Mesendoderm (in vitro differentiated cells): ENCODE measurements around the gene FOXE1.

Experiments used
- DNase-seq: peaks from one replicate; pipeline ENCODE4 v3.0.0; 2013
- H2AK5ac ChIP-seq: 2 replicates; pipeline ENCODE4 v1.6.1; 2013; ENCODE audit warnings: low read length, inconsistent platforms
- H2BK120ac ChIP-seq: 2 replicates; pipeline ENCODE4 v1.6.1; 2013; ENCODE audit warnings: low read depth, mild to moderate bottlenecking, low read length, moderate library complexity, mixed read lengths
- H2BK15ac ChIP-seq: replicated peaks from 2 replicates; pipeline ENCODE4 v1.6.1; 2013; ENCODE audit warnings: low read depth, mild to moderate bottlenecking, moderate library complexity
- H2BK5ac ChIP-seq: 2 replicates; pipeline ENCODE4 v1.6.1; 2013; ENCODE audit warnings: low read length, inconsistent platforms
- H3K18ac ChIP-seq: 2 replicates; pipeline ENCODE4 v1.6.1; 2013; ENCODE audit warnings: mild to moderate bottlenecking, low read length, mixed read lengths
- H3K23ac ChIP-seq: one replicate; pipeline ENCODE4 v1.6.1; 2013; ENCODE audit warnings: low read length
- H3K27ac ChIP-seq: 2 replicates; pipeline ENCODE4 v1.5.1; 2013; ENCODE audit warnings: low read depth, mild to moderate bottlenecking, inconsistent platforms, low read length, moderate library complexity
- H3K27me3 ChIP-seq: 2 replicates; pipeline ENCODE4 v1.6.1; 2013; ENCODE audit warnings: low read length, control low read depth, mild to moderate bottlenecking, inconsistent platforms; ENCODE audit not compliant: insufficient read depth, poor library complexity
- H3K36me3 ChIP-seq: 2 replicates; pipeline ENCODE4 v1.6.1; 2013; ENCODE audit warnings: low read length, inconsistent platforms; ENCODE audit not compliant: control insufficient read depth, insufficient read depth
- H3K4ac ChIP-seq: one replicate; pipeline ENCODE4 v1.6.1; 2013; ENCODE audit warnings: low read depth, mild to moderate bottlenecking, low read length, moderate library complexity
- H3K4me1 ChIP-seq: 2 replicates; pipeline ENCODE4 v1.6.1; 2013; ENCODE audit warnings: low read depth, low read length, inconsistent platforms; ENCODE audit not compliant: control insufficient read depth
- H3K4me2 ChIP-seq: 2 replicates; pipeline ENCODE4 v1.6.1; 2013; ENCODE audit warnings: low read length
- H3K4me3 ChIP-seq: 2 replicates; pipeline ENCODE4 v1.5.1; 2013; ENCODE audit warnings: mild to moderate bottlenecking, low read length
- H3K56ac ChIP-seq: one replicate; pipeline ENCODE4 v1.6.1; 2013; ENCODE audit warnings: low read length
- H3K79me1 ChIP-seq: 2 replicates; pipeline ENCODE4 v1.6.1; 2013; ENCODE audit warnings: low read length, inconsistent platforms
- H3K79me2 ChIP-seq: 2 replicates; pipeline ENCODE4 v1.6.1; 2013; ENCODE audit warnings: mild to moderate bottlenecking, low read length; ENCODE audit not compliant: control insufficient read depth, insufficient read depth
- H3K9ac ChIP-seq: 2 replicates; pipeline ENCODE4 v1.6.1; 2013; ENCODE audit warnings: low read length, inconsistent platforms
- H4K5ac ChIP-seq: one replicate; pipeline ENCODE4 v1.6.1; 2013; ENCODE audit warnings: low read length
- H4K8ac ChIP-seq: one replicate; pipeline ENCODE4 v1.6.1; 2013; ENCODE audit warnings: low read depth, mild to moderate bottlenecking, control low read depth, low read length, moderate library complexity
- WGBS: extraction: QIAGEN DNeasy Blood & Tissue Kit; methylation state at CpG from one replicate; pipeline ENCODE4 v1.1.7; 2013; ENCODE audit warnings: low lambda C conversion rate, missing lambda C conversion rate; ENCODE audit not compliant: insufficient coverage; ENCODE audit errors: extremely low coverage; 5-methylcytosine and 5-hydroxymethylcytosine counted together

FOXE1 gene

GRCh38 chr9:97849980-97850379 is 3.0 kb upstream of the FOXE1 start:
- no peak overlapping the region for H3K9ac ChIP-seq
- no peak overlapping the region for H3K4me3 ChIP-seq

GRCh38 chr9:97850746-97851445 is 2.1 kb upstream of the FOXE1 start:
- no peaks in the 10 kb centered on the region for H3K79me1 ChIP-seq
- no peak overlapping the region for H3K9ac ChIP-seq
- no peak overlapping the region for H3K56ac ChIP-seq
- H3K23ac ChIP-seq: no peak overlapping the region
- no peak for DNase-seq
- H3K27me3 ChIP-seq: peaks cover 84% of the 10 kb centered on the region
- H2AK5ac ChIP-seq: no peak overlapping the region
- no peaks in the 10 kb centered on the region for H3K79me2 ChIP-seq
- H3K4ac ChIP-seq: no peak overlapping the region
- no peak overlapping the region for H2BK5ac ChIP-seq
- H3K36me3 ChIP-seq: no peaks in the 10 kb centered on the region
- no CpG with 5 or more reads among the region's 13 CpGs for WGBS
- H3K18ac ChIP-seq: no peak overlapping the region
- H2BK120ac ChIP-seq: no peak overlapping the region
- H3K27ac ChIP-seq: no peak overlapping the region
- no peak overlapping the region for H4K5ac ChIP-seq
- no peak overlapping the region for H2BK15ac ChIP-seq
- no peak overlapping the region for H3K4me3 ChIP-seq
- no peak overlapping the region for H4K8ac ChIP-seq
- no peaks in the 10 kb centered on the region for H3K4me1 ChIP-seq
- H3K4me2 ChIP-seq: no peak overlapping the region

More at GRCh38 chr9:97849980-97850379, 3.0 kb upstream of the FOXE1 start:
- no peak overlapping the region for H3K18ac ChIP-seq
- H3K79me1 ChIP-seq: no peaks in the 10 kb centered on the region
- no peak overlapping the region for H4K8ac ChIP-seq
- H3K56ac ChIP-seq: no peak overlapping the region
- H3K79me2 ChIP-seq: no peaks in the 10 kb centered on the region
- H3K23ac ChIP-seq: no peak overlapping the region
- no CpG with 5 or more reads among the region's 3 CpGs for WGBS
- H2BK120ac ChIP-seq: no peak overlapping the region
- H4K5ac ChIP-seq: no peak overlapping the region
- H3K4me2 ChIP-seq: no peak overlapping the region
- no peak overlapping the region for H3K4ac ChIP-seq
- no peaks in the 10 kb centered on the region for H3K36me3 ChIP-seq
- H2AK5ac ChIP-seq: no peak overlapping the region
- H3K4me1 ChIP-seq: no peaks in the 10 kb centered on the region
- no peak overlapping the region for H2BK15ac ChIP-seq
- no peak for DNase-seq
- H3K27ac ChIP-seq: no peak overlapping the region
- H2BK5ac ChIP-seq: no peak overlapping the region
- peaks cover 77% of the 10 kb centered on the region for H3K27me3 ChIP-seq

GRCh38 chr9:97851446-97851883 is 1.6 kb upstream of the FOXE1 start:
- Histone ChIP-seq H3K36me3 (no peaks in the 10 kb centered on the region), H3K4me1 (no peaks in the 10 kb centered on the region), H4K8ac (no peak overlapping the region), H3K27ac (no peak overlapping the region), H2AK5ac (no peak overlapping the region), H3K79me2 (no peaks in the 10 kb centered on the region), H2BK120ac (no peak overlapping the region), H3K56ac (no peak overlapping the region), H2BK5ac (no peak overlapping the region), H3K4ac (no peak overlapping the region), H2BK15ac (no peak overlapping the region), H4K5ac (no peak overlapping the region), H3K4me2 (no peak overlapping the region), H3K9ac (no peak overlapping the region), H3K18ac (no peak overlapping the region), H3K23ac (no peak overlapping the region), H3K79me1 (no peaks in the 10 kb centered on the region), H3K4me3 (no peak overlapping the region), H3K27me3 (peaks cover 90% of the 10 kb centered on the region)
- WGBS: no CpG with 5 or more reads among the region's 23 CpGs
- DNase-seq: no peak

- Histone ChIP-seq H2BK5ac (no peak overlapping the region), H3K27ac (no peak overlapping the region), H3K9ac (no peak overlapping the region), H3K27me3 (peaks cover 89% of the 10 kb centered on the region), H4K8ac (no peak overlapping the region), H2BK120ac (no peak overlapping the region), H3K18ac (no peak overlapping the region), H3K4ac (no peak overlapping the region), H3K4me2 (peak overlapping the region; percentile 20), H4K5ac (no peak overlapping the region), H3K79me2 (no peaks in the 10 kb centered on the region), H3K56ac (no peak overlapping the region), H2BK15ac (no peak overlapping the region), H2AK5ac (no peak overlapping the region), H3K4me3 (no peak overlapping the region), H3K79me1 (no peaks in the 10 kb centered on the region), H3K36me3 (no peaks in the 10 kb centered on the region), H3K4me1 (no peaks in the 10 kb centered on the region), H3K23ac (no peak overlapping the region)
- no peak for DNase-seq
- WGBS: no CpG with 5 or more reads among the region's 24 CpGs
These were observed 1.0 kb upstream of the FOXE1 start for GRCh38 chr9:97852001-97852398.

GRCh38 chr9:97852399-97853055 is 499 bp upstream of the FOXE1 start:
- Histone ChIP-seq H3K4ac (no peak overlapping the region), H3K23ac (no peak overlapping the region), H2BK5ac (no peak overlapping the region), H4K8ac (no peak overlapping the region), H3K18ac (no peak overlapping the region), H3K27ac (no peak overlapping the region), H3K79me2 (no peaks in the 10 kb centered on the region), H2BK120ac (no peak overlapping the region), H3K27me3 (peaks cover 89% of the 10 kb centered on the region), H3K56ac (no peak overlapping the region), H3K79me1 (no peaks in the 10 kb centered on the region), H2AK5ac (no peak overlapping the region), H4K5ac (no peak overlapping the region), H3K9ac (no peak overlapping the region), H3K36me3 (no peaks in the 10 kb centered on the region), H3K4me2 (peak overlapping the region; percentile 20), H2BK15ac (no peak overlapping the region), H3K4me3 (no peak overlapping the region), H3K4me1 (no peaks in the 10 kb centered on the region)
- WGBS: no CpG with 5 or more reads among the region's 34 CpGs
- no peak for DNase-seq
